Stimulated activated CD8-positive, alpha-beta memory T cell treated with anti-CD3 and anti-CD28 coated beads, Interleukin-15, amount 100 ng/mL, for 24 hours (primary cell): ENCODE results near the gene ATP5F1D.
"Not testable (repeated sequence)": the region's sequence is repeated elsewhere in the genome, so short reads cannot be mapped to it uniquely, and the experiment has no call there.

Source experiments
- DNase-seq: peaks from one replicate; pipeline ENCODE4 v3.0.0-alpha.2; 2020; ENCODE audit warnings: low read depth

Gene ATP5F1D

GRCh38 chr19:1233115-1233667 is 8.4 kb upstream of the ATP5F1D start:
- DNase-seq: no peak

- no peak for DNase-seq
These were observed 7.2 kb upstream of the ATP5F1D start for GRCh38 chr19:1234051-1234954.

- no peak for DNase-seq
These were observed 6.6 kb upstream of the ATP5F1D start for GRCh38 chr19:1234955-1235380.

- no peak for DNase-seq
These were observed 5.7 kb upstream of the ATP5F1D start for GRCh38 chr19:1235625-1236538.

- no peak for DNase-seq
These were observed 5.0 kb upstream of the ATP5F1D start for GRCh38 chr19:1236576-1236975.

GRCh38 chr19:1237027-1237659 is 4.4 kb upstream of the ATP5F1D start:
- no peak for DNase-seq

GRCh38 chr19:1237754-1238368 is 3.7 kb upstream of the ATP5F1D start, which contains the start of gene CBARP:
TSS of gene CBARP (minus strand) at chr19:1238005. CDS start at chr19:1236100, 1,905 bp downstream.
- DNase-seq: no peak

- no peak for DNase-seq
These were observed 2.9 kb upstream of the ATP5F1D start for GRCh38 chr19:1238369-1239303.

GRCh38 chr19:1239420-1239795 is 2.1 kb upstream of the ATP5F1D start:
- no peak for DNase-seq

GRCh38 chr19:1239796-1240737 is 1.5 kb upstream of the ATP5F1D start:
- DNase-seq: peak; percentile 91

- DNase-seq: no peak
These were observed 626 bp upstream of the ATP5F1D start for GRCh38 chr19:1240925-1241324.

- no peak for DNase-seq
These were observed 2.5 kb downstream of the ATP5F1D start for GRCh38 chr19:1243768-1244692.

- no peak for DNase-seq
These were observed 3.3 kb downstream of the ATP5F1D start for GRCh38 chr19:1244693-1245451.

- DNase-seq: no peak
These were observed 4.1 kb downstream of the ATP5F1D start for GRCh38 chr19:1245494-1246264.

GRCh38 chr19:1246265-1247087 is 4.9 kb downstream of the ATP5F1D start:
- DNase-seq: not testable (repeated sequence)

GRCh38 chr19:1247748-1248138 is 6.2 kb downstream of the ATP5F1D start:
- no peak for DNase-seq
